HG02943 (cell line): Measurements from ENCODE around the gene CDH24.

Experiments used
- ATAC-seq: cut with Tn5 transposase; IDR thresholded peaks from one replicate; pipeline ENCODE4 v1.9.1; 2021; ENCODE audit warnings: mild to moderate bottlenecking, low read depth, moderate library complexity; ENCODE audit not compliant: unreplicated experiment

CDH24 gene

GRCh38 chr14:23047751-23048693 lies 9.3 kb downstream of the CDH24 start:
- no peak for ATAC-seq

DNA sequence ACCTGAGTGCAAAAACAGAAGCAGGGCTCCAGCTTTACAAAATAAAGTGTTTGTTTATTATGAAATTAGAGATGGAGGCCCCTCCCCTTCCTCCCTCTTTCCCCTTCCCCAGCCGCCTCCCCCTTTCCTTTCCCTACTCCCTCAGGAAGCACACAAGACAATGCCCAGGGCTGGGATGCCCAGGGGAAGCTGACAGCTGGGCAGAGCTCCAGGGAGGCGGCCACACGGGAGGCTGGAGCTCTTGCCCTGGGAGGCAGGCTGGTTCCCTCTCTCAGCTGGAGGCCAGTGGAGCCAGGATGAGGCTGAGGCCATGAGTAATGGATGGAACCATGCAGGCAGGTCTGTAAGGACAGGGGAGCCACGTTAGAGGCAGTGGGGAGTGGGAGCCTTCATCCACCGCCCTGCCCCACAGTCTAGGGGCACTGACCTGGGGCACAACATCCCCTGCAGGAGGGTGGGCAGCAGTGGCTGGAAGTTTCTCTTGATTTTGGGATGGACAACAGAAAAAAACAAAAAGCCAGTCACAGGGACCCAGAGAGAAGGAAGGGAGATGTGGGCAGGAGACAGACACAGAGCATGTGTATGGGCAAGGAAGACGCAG lies 10.2 kb downstream of the CDH24 start:
- no peak for ATAC-seq

GRCh38 chr14:23045419-23046357 lies 11.6 kb downstream of the CDH24 start:
- ATAC-seq: no peak

GRCh38 chr14:23044840-23045239 lies 12.5 kb downstream of the CDH24 start:
- no peak for ATAC-seq

DNA sequence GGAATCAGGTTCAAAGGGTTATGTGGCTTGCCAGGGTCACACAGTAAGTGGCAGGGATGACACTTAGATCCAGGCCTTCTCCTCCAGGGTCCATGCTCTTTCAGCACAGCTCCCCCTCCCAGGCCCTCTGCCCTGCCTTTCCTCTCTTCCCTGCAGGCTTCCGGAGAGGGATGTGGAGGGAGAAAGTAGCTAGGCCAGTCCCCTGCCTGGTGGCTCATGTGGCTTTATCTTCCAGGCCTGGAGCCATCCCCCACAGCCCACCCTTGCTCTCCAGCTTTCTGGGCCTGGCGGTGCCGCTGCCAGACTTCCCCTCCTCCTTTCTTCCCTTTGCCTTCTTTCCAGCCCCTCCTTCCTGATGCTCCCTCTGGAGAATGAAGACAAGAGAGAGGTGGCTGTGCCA lies 13.6 kb downstream of the CDH24 start:
- ATAC-seq: no peak

DNA sequence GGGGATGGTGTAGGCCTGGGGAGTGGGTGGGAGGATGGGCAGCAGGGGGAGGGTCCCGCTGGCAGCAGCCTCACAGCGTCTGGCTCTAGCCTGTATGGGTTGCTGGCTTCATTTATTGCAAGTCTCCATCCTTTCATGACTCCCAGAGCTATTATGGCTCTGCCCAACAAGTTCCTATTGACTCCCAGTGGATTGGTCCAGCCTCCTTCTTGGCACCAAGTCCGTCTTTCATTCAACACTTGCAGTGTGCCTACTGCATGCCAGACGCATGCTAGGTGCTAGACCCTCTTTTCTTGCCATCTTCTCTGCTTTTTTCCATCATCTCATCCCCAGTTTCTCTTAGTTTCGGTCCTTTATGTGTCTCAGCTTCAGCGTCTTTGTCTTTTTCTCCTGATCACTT lies 14.2 kb downstream of the CDH24 start:
- ATAC-seq: no peak

DNA sequence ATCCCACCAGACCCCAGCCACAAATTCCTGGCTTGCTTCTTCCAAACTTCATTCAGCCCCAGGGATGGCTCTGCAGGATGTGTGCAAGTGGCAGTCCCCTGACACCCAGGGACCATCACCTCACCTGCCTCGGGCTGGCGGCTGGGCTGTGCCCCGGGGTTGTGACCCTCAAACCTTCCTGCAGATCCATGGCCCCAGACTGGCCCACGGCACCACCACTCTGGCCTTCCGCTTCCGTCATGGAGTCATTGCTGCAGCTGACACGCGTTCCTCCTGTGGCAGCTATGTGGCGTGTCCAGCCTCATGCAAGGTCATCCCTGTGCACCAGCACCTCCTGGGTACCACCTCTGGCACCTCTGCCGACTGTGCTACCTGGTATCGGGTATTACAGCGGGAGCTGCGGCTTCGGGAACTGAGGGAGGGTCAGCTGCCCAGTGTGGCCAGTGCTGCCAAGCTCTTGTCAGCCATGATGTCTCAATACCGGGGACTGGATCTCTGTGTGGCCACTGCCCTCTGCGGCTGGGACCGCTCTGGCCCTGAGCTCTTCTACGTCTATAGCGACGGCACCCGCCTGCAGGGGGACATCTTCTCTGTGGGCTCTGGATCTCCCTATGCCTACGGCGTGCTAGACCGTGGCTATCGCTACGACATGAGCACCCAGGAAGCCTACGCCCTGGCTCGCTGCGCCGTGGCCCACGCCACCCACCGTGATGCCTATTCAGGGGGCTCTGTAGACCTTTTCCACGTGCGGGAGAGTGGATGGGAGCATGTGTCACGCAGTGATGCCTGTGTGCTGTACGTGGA lies 15.0 kb downstream of the CDH24 start, which contains the start of gene PSMB11:
Gene PSMB11, plus strand, starts transcription at position 51 of the 804 bp plus-strand sequence. Its CDS starts 14 bp downstream, at position 65.
- ATAC-seq: no peak

DNA sequence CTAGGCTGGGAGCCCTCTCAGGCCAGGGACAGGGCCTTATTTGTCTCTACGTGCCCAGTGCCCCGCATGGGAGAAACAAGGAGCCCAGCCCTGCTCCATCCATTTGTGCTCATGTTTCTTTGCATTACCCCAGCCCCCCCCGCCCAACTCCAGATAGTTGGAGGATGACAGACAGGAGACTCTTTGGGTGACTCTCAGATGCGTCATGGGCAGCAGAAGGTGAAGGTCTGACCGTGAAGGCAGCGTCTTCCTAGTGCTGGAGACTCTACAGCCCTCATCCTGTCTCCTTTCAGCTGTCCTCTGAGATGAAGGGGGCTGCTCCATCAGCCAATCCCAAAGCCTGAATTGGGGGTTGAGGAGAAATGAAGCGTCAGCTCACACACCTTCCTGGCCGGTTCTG lies 15.6 kb downstream of the CDH24 start:
- ATAC-seq: no peak

DNA sequence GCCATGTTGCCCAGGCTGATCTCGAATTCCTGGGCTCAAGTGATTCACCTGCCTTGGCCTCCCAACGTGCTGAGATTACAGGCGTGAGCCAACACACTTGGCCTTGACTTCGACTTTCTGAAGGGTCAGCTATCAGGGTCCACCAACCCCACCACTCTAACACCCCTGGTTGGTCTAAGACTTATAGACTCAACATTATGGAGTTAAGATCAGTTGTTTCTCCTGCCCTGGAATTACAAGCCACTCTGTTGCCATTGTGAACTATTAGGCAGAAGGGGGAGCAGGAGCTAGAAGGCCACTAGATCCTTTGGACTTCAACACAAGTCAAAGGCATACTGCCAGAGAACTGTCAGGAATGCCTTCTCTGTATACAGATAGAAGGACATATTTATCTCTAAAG lies 17.2 kb downstream of the CDH24 start:
- no peak for ATAC-seq

- ATAC-seq: no peak
Observed at GRCh38 chr14:23035303-23036144, 21.8 kb downstream of the CDH24 start.

DNA sequence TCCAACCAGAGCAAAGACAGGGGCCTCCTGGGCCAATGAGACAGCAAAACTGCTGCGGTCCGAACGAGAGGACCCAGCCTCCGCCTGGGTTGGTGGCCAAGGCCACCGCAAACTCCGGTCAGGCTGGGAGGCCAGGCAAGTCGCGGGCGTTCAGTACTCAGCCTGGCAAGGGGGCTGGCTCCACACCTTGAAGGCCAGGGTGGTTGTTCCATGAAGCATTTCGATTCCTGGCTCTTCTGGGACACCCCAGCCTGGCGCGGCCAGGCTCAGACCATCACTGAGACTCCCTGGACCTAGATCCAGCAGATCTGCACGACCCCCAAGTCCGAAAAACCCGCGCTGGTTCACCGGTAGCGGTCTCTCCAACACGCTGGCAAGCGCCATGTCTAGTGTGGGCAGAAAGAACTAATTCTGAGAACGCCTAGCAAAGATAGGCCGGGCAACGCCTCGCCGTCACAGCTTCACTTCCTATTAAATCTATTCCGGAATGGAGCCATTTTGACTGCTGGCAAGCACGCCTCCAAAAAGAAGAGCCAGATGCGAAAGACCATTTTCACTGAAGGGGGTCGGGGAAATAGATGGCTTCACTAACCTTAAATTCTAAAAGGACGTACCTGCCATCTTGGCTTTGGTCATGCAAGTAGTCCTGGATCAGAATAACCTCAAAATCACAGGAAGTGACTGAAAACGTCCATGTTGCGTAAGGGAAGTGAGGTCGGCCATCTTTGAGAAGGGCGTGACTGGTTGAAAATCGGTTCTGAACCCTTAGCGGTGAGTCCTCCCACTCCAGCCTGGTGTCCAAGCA lies 22.6 kb downstream of the CDH24 start, which contains the start of gene PSMB5:
Gene PSMB5, minus strand, starts transcription at position 403 of the 805 bp plus-strand sequence. Its CDS starts 19 bp downstream, at position 384.
- ATAC-seq: peak; percentile 93

GRCh38 chr14:23033801-23034497 lies 23.4 kb downstream of the CDH24 start:
- no peak for ATAC-seq

GRCh38 chr14:23033251-23033727 lies 24.0 kb downstream of the CDH24 start:
- ATAC-seq: no peak

- ATAC-seq: no peak
Observed at GRCh38 chr14:23030936-23031335, 26.4 kb downstream of the CDH24 start.

DNA sequence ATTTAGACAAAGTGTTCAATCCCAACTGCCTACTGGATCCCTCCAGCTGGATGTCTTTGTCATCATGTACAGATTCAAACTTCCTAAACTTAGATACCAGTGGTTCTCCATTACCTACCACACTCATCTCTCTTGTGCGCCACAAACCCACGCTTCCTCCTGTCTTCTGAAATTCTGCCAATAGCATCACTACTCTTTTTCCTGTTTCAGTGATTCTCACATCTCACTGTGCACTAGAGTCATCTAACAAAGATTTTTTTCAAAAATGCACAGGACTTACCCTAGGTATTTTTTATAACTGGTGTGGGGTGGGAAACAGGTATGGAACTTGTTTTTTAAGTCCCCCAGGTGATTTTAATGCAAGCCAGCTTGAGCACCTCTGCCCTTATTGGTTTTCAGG lies 28.5 kb downstream of the CDH24 start:
- ATAC-seq: no peak

- ATAC-seq: no peak
Observed at GRCh38 chr14:23025151-23025814, 32.0 kb downstream of the CDH24 start.

DNA sequence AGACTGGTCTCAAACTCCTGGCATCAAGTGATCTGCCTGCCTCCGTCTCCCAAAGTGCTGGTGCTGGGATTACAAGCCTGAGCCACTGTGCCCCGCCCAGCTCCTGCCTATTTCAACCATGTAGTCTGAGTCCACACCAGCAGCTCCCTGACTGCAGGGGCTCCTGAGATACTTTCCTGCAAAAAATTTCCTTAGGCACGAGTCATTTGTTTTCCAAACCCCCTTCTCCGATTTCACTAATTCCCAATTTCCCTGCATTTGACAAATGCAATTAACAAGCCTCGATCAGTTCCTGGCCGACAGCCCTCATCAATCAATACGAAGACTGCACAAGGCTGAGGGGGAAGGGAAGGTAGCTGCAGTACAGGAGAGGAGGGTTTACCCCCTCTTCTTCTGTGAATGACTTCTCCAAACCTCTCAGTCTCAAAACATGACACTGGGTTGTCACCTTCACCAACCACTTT lies 32.7 kb downstream of the CDH24 start:
- no peak for ATAC-seq
